Ishikawa (cell line): ENCODE data around the gene TMEM51.

Experiments used
- CEBPB ChIP-seq: IDR thresholded peaks from 2 replicates; pipeline ENCODE4 v1.6.1; 2012
- CREB1 ChIP-seq: IDR thresholded peaks from 2 replicates; pipeline ENCODE4 v1.6.1; 2012; ENCODE audit warnings: low read depth
- FOXM1 ChIP-seq: IDR thresholded peaks from 2 replicates; pipeline ENCODE4 v1.6.1; 2012; ENCODE audit warnings: low read depth, borderline replicate concordance
- MAX ChIP-seq: IDR thresholded peaks from 2 replicates; pipeline ENCODE4 v1.6.1; 2012
- NFIC ChIP-seq: IDR thresholded peaks from 2 replicates; pipeline ENCODE4 v1.6.1; 2012
- RAD21 ChIP-seq: IDR thresholded peaks from 2 replicates; pipeline ENCODE4 v1.6.1; 2012; ENCODE audit warnings: low read depth
- REST ChIP-seq: IDR thresholded peaks from 2 replicates; pipeline ENCODE4 v1.6.1; 2012; ENCODE audit warnings: low read depth, mild to moderate bottlenecking
- TAF1 ChIP-seq: IDR thresholded peaks from 2 replicates; pipeline ENCODE4 v1.6.1; 2012; ENCODE audit warnings: low read depth, mild to moderate bottlenecking
- TEAD4 ChIP-seq: IDR thresholded peaks from 2 replicates; pipeline ENCODE4 v1.6.1; 2012
- YY1 ChIP-seq: IDR thresholded peaks from 2 replicates; pipeline ENCODE4 v1.6.1; 2012; ENCODE audit warnings: low read depth

GRCh38 chr1:15177710-15178166, 24.2 kb downstream of the TMEM51 start:
- no peak for TF ChIP-seq MAX
- TF ChIP-seq TEAD4, result no peak
- no peak for TF ChIP-seq NFIC
- TF ChIP-seq REST, result no peak
- no peak for TF ChIP-seq YY1
- TF ChIP-seq CEBPB, result no peak
- no peak for TF ChIP-seq RAD21
- TF ChIP-seq TAF1, result no peak
- TF ChIP-seq FOXM1, result no peak
- TF ChIP-seq CREB1, result no peak
